NB4 (cell line): ENCODE data around the gene IMP3.

Experiments used
- DNase-seq: peaks from one replicate; pipeline ENCODE4 v3.0.0; 2010; ENCODE audit warnings: low read depth
- H3K4me3 ChIP-seq: one replicate; pipeline ENCODE4 v1.5.1; 2011; ENCODE audit warnings: mild to moderate bottlenecking, low read depth, low read length, moderate library complexity
- CTCF ChIP-seq: IDR thresholded peaks from one replicate; pipeline ENCODE4 v1.5.1; 2012; ENCODE audit warnings: low read depth, low read length
- MYC ChIP-seq: IDR thresholded peaks from 2 replicates; pipeline ENCODE4 v1.6.1; 2011; ENCODE audit warnings: low read depth, low read length
- POLR2A ChIP-seq: IDR thresholded peaks from 2 replicates; pipeline ENCODE4 v1.6.1; 2011; ENCODE audit warnings: mild to moderate bottlenecking; ENCODE audit not compliant: insufficient read length; ENCODE audit errors: extremely low read depth
- TF ChIP-seq, protein P1 (sequence below): IDR thresholded peaks from 2 replicates; pipeline ENCODE4 v1.6.1; 2011; ENCODE audit warnings: low read depth, low read length

The IMP3 gene

DNA sequence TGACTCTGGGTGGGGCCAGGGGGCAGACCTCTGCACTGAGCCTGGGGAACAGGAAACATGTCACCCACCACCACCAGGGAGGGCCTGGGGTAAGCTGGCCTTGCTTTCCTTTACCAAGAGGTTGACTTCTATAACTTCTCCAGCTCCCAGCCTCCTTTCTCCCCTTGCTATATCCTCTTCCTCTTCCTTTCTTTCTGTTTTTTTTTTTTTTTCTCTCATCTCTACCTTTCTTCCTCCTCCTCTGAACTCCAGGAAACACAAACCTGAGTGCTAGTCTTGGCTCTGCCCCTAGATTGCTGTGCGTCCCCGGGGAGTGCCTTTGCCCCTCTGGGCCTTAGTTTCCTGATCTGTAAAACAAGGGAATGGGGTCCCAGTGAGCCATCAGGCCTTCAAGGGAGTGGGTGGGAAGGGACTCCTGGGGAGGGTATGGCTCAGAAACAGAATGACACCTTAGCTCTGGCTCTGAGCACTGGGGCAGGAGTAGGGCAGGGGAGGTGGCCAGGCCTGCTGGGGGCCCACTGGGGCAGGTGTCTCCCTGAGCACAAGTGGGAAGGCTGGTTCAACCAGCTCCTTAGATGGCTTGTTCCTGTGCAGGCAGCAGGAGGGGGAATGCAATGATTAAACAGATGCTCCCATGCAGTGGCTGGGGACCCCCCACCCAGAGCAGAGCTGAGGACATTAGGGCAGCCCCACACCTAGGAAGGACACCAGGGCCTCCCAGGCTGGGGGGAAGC, 12.0 kb upstream of the IMP3 start:
- TF ChIP-seq, protein P1, sequence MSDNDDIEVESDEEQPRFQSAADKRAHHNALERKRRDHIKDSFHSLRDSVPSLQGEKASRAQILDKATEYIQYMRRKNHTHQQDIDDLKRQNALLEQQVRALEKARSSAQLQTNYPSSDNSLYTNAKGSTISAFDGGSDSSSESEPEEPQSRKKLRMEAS = no peak
- TF ChIP-seq MYC = no peak
- no peak for TF ChIP-seq POLR2A
- TF ChIP-seq CTCF = no peak
- DNase-seq = peak; percentile 85
- H3K4me3 ChIP-seq = peak overlapping the region; percentile 41

- 0 out of 2 replicates have a peak, but pooled peaks have one; percentile 37 for TF ChIP-seq MYC
- TF ChIP-seq, protein P1 = peak; percentile 24; the same call in 1 of the 2 replicates
- TF ChIP-seq POLR2A = peak; percentile 27
- TF ChIP-seq CTCF = no peak
- peak; percentile 82 for DNase-seq
These were observed 11.1 kb upstream of the IMP3 start for GRCh38 chr15:75650908-75651809.

DNA sequence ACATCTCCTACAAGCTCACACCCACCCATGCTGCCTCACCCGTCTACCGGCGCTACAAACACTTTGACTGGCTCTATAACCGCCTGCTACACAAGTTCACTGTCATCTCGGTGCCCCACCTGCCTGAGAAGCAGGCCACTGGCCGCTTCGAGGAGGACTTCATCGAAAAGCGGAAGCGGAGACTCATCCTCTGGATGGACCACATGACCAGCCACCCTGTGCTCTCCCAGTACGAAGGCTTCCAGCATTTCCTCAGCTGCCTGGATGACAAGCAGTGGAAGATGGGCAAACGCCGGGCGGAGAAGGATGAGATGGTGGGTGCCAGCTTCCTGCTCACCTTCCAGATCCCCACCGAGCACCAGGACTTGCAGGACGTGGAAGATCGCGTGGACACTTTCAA, 9.8 kb upstream of the IMP3 start:
- H3K4me3 ChIP-seq = no peak overlapping the region
- no peak for TF ChIP-seq MYC
- TF ChIP-seq, protein P1 = no peak
- no peak for TF ChIP-seq CTCF
- no peak for TF ChIP-seq POLR2A
- DNase-seq = no peak

More at GRCh38 chr15:75650908-75651809, 11.1 kb upstream of the IMP3 start:
- peak overlapping the region; percentile 41 for H3K4me3 ChIP-seq

DNA sequence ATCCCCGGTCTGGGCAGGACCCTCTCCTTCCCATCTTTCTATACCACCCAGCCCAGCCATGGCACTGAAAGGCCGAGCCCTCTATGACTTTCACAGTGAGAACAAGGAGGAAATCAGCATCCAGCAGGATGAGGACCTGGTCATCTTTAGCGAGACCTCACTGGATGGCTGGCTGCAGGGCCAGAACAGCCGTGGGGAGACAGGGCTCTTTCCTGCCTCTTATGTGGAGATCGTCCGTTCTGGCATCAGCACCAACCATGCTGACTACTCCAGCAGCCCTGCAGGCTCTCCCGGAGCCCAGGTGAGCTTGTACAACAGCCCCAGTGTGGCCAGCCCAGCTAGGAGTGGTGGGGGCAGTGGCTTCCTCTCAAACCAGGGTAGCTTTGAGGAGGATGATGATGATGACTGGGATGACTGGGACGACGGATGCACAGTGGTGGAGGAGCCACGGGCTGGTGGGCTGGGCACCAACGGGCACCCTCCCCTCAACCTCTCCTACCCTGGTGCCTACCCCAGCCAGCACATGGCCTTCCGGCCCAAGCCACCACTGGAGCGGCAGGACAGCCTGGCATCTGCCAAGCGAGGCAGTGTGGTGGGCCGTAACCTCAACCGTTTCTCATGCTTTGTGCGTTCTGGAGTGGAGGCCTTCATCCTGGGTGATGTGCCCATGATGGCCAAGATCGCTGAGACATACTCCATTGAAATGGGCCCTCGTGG, 9.2 kb upstream of the IMP3 start:
- DNase-seq = no peak
- no peak overlapping the region for H3K4me3 ChIP-seq
- TF ChIP-seq POLR2A (no peak), MYC (no peak), CTCF (no peak)
- TF ChIP-seq, protein P1 = no peak

- DNase-seq = peak; percentile 61
These were observed 8.4 kb upstream of the IMP3 start for GRCh38 chr15:75648156-75649000.

More at GRCh38 chr15:75648156-75649000, 8.4 kb upstream of the IMP3 start:
- peak overlapping the region; percentile 61 for H3K4me3 ChIP-seq
- TF ChIP-seq POLR2A = no peak
- no peak for TF ChIP-seq MYC
- TF ChIP-seq, protein P1 = no peak
- TF ChIP-seq CTCF = no peak
